Hematopoietic multipotent progenitor cell treated with erythropoietin and hydrocortisone succinate and interleukin-3 and kit ligand, for 6 days (in vitro differentiated cells): ENCODE data around the gene CYTH1.
"Not testable (repeated sequence)": the region's sequence is repeated elsewhere in the genome, so short reads cannot be mapped to it uniquely, and the experiment has no call there.

Source experiments
- DNase-seq: peaks from one replicate; pipeline ENCODE4 v3.0.0-alpha.2; 2015

CYTH1 gene

GRCh38 chr17:78687125-78687524 is 94.9 kb downstream of the CYTH1 start:
- DNase-seq: no peak

DNA sequence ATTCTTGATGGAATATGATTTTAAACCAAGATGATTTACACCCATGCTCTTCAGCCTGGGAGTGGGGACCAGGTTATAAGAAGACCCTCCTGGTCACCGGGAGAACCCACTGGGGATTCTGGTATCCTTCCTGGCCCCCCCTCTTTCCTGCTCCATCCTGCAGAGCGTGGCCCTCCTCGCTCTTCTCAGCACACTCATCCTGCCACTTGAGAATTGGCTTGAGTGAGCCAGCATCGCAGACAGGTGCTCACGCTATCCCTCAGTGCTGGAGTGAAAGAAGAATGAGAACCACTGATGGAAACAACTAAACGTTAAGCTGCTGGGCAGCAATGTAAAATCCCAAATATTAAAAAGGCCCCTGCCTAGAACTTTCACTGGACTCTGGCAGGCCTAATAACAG is 98.0 kb downstream of the CYTH1 start:
- no peak for DNase-seq

DNA sequence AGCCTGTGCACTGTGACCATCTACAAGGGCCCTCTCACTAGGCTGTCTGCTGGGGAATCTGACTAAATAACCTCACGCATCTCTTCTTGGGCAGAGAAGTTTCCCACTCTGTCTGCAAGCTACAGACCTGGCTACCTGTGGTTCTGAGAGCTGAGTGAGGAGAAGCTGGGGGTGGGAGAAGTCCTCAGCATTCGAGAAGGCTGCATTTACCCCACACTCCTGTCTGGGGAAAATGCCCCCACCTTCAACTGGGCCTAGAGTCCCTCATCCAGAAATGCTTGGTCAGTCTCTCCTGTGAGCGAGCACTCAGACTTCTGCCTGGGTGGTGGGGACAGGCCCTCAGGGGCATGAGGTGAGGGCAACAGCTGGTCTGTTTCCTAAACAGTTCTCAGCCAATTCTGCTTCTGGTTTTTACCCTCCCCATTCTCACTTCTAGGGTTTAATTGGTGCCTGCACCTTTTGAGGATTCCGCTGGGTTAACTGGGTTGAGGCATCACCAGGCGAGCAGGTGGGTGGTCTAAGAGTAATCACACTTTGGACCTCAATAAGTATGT is 98.6 kb downstream of the CYTH1 start:
- DNase-seq: no peak

- DNase-seq: no peak
These were observed 99.7 kb downstream of the CYTH1 start for GRCh38 chr17:78682363-78682762.

DNA sequence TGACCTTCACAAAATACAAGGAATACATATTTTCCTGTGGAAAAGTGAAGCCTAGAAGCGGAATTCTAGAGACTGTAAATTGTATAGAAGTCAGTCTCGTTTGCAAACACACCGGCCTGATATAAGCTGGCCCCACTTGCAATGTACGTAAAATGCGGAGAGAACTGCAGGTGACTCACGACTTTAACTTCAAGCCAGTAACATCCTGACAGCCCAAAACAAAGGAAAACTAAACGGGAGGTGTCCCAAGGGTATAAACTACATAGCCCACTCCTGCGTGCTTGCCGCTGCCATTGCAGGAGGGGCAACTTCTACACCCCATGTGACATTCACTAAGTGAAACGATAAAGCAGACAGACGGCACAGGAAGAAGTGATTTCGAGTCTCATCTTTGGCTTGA is 101.6 kb downstream of the CYTH1 start:
- no peak for DNase-seq

DNA sequence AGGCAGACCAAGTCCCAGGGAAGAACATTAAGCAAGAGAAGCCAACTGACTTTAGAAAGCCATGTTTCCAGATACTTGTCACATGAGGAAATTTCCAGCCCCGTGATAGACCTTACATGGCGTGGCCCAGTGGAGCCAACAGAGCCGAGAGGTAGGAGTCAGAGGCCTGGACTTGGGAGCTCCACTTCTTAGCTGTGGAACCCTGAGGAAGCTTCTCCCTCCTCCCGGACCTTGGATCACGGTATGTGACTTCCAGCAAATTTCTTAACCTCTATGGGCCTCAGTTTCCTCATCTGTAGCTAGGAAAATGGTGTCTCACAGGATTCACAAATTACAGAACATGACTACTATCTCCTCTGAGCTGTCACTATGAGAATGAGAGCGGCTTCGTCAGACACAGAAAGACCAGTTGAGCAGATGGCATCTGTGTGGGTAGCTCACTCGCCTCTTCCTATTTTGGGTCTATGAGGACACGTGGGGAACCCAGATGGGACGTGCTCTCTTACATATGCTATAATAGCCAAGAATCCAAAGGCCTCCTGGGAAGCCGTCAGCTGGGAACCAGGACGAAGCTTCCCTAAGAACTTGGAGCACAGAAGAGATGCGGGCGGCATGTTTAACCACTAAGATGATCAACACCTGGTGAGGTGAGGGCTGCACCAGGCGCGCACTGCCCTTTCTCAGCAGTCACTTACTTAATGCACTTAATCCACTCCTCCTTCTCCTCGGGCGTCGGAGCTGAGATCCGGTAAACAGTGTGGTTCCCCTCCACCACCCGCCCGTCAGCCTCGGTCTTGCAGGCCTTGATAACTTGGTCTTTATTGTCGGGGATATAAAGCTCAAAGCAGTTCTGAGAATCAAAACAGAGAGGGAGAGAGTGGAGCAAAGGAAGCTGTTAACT is 102.3 kb downstream of the CYTH1 start:
- no peak for DNase-seq

GRCh38 chr17:78678711-78679110 is 103.4 kb downstream of the CYTH1 start:
- DNase-seq: no peak

- no peak for DNase-seq
These were observed 103.9 kb downstream of the CYTH1 start for GRCh38 chr17:78678222-78678557.

DNA sequence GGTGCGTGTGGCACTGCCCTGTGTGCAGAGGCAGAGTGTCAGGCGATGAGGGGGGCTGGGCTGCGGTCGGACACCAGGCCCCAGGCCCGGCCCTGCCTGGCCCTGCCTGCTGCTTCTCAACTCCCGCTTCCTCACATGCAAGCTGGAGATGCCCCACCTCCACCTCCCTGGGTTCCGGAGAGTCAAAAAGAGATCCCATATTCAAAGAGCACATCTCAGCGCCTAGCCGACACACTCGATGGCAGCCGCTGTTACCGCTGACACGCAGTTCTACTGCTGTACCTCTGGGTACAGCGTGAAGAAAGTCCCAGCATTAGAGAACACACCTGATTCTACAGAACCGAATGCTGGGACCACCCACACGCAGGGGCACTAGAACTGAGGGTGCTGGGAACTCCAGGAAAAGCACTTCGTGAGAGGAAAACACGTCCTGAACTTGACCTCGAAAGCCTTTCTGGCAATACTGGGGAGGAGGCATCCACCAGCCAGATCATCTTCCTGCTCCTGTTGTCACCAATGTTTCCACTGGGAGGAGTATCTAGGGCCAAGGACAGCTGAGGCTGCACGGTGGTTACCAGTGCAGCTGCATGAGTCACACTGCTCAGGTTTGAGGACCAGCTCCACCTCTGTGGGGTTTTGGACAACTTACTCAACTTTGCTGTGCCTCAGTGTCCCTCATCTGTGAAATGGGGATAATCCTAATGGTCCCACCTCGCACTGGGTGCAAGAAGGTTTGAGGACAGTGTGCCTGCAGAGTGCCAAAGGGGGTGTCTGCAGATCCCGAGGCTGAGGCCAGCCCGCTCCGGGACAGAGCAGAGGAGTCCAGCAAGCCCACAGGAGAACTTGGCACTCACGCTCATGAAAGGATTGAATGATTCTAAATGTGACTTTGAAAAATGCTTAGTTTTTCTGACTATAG is 104.5 kb downstream of the CYTH1 start:
- no peak for DNase-seq

- no peak for DNase-seq
These were observed 105.4 kb downstream of the CYTH1 start for GRCh38 chr17:78676412-78677302.

DNA sequence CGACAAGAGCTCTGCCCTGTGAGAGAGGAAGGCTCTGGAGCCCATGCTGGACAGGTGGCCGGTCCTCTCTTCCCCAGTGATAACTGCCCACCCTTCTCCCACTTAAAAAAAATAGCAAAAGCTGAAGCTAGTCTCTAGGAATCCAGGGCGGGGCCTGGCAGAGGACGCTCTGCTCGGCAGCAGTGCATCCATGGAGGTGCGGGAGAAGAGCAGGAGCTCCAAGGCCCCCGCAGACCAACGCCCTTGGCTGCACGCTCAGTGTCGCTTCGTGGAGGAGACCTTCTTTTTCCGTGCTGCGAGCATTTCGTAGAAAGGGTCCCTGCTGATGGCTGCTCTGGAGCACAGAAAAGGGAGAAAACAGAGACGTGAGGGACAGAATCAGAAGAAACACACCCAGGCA is 106.2 kb downstream of the CYTH1 start:
- no peak for DNase-seq

- no peak for DNase-seq
These were observed 106.8 kb downstream of the CYTH1 start for GRCh38 chr17:78675316-78675616.

GRCh38 chr17:78674595-78675315 is 107.3 kb downstream of the CYTH1 start:
- DNase-seq: no peak

DNA sequence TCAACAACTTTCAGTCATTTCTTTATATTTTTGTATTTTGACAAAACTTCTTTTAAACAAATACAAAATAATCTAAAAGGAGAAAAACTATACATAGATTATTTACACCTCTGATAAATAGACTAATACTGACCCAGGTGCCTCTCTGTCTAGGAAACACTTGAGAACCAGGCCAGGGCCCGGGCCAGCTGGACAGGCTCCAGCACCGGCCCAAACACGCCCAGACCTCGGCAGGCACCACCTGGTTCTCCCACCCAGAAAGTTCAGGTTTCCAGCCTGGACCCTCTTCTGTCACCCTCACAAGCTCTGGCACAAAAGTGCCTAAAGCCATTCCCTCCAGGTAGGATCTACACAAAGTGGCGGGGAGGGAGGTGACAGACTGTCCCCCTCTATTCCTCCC is 107.9 kb downstream of the CYTH1 start:
- no peak for DNase-seq

- DNase-seq: no peak
These were observed 108.7 kb downstream of the CYTH1 start for GRCh38 chr17:78673395-78673794.

- no peak for DNase-seq
These were observed 109.2 kb downstream of the CYTH1 start for GRCh38 chr17:78672871-78673371.

DNA sequence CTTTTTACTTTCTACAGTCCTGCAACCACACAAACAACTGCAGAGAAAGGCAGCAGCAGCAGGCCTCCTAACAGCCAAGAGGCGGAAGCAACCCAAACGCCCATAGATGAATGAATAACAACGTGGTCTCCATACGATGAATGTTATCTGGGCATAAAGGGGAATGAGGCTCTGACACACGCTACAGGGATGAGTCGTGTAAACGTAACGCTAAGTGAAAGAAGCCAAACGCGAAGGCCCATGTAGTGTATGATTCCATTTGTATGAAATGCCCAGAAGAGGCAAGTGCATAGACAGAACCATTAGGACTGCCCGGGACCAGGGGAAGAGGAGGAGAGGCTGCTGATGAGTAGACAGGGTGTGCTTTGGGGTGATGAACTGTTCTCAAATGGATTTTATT is 110.1 kb downstream of the CYTH1 start:
- no peak for DNase-seq

- not testable (repeated sequence) for DNase-seq
These were observed 110.4 kb downstream of the CYTH1 start for GRCh38 chr17:78671726-78672001.

DNA sequence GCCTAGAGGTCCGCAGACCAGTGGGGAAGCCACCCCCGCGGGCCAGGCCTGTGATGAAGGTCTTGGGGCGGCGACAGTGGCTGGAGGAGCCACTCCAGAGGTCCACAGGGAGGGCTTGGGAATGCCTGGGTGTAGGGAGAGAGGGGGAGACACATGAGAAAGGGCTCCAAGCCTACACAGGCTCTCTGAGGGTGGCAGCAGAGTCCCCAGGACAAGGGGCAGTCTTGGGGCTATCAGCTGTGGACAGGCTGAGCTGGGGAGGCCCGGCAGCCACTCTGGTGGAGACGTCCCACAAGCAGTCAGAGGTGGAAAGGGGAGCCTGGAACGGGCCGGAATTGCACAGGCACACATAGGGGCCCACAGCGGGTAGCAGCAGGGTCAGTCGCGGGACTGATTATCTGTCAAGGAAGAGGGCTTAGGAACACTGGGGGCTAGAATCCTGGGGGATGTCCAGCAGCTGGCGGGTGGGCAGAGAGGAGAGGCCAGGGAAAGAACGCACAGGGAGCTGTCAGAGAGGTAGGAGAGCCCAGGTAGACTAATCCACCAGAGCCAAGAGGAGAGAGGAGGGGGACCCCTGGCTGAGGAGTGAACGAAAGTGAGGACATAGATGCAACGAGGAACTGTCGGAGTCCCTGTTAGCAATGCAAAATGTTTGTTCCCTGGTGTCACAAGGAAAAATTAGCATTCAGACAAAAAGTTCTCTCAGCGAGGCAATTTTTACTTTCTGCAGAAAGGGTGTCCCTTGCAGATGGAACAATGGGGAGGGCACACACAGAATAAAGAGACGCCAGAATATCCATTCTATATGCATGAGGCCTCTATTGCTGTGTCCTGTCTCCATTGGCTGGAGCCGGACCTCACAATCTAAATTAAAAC is 111.0 kb downstream of the CYTH1 start:
- no peak for DNase-seq

GRCh38 chr17:78669975-78670518 is 112.0 kb downstream of the CYTH1 start:
- no peak for DNase-seq
